DND-41 (cell line): ENCODE measurements around the gene SORT1.

Experiments
- EZH2 ChIP-seq: IDR thresholded peaks from 3 replicates; pipeline ENCODE4 v1.6.1; 2012; ENCODE audit warnings: borderline replicate concordance, low read depth, mild to moderate bottlenecking, moderate library complexity, low read length, inconsistent platforms; ENCODE audit not compliant: severe bottlenecking
- TF ChIP-seq, protein P1 (sequence below): IDR thresholded peaks from 2 replicates; pipeline ENCODE4 v1.5.1; 2012; ENCODE audit warnings: borderline replicate concordance, low read length, moderate library complexity, mild to moderate bottlenecking; ENCODE audit not compliant: poor library complexity, severe bottlenecking; ENCODE audit errors: extremely low read depth

DNA sequence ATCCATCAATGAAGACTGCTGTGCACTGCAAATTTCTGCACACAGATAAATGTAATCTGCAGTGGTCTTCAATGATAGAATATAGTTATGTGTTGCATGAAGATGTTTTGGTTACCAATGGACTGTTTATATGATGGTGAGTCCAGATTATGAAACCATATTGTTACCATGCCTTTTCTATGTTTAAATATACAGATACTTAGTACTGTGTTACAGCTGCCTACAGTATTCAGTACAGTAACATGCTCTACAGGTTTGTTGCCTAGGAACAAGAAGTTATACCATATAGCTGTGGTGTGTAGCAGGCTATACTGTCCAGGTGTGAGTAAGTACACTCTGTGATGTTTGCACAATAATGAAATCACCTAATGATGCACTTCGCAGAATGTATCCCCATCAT is 40.8 kb downstream of the SORT1 start:
- TF ChIP-seq, protein P1, sequence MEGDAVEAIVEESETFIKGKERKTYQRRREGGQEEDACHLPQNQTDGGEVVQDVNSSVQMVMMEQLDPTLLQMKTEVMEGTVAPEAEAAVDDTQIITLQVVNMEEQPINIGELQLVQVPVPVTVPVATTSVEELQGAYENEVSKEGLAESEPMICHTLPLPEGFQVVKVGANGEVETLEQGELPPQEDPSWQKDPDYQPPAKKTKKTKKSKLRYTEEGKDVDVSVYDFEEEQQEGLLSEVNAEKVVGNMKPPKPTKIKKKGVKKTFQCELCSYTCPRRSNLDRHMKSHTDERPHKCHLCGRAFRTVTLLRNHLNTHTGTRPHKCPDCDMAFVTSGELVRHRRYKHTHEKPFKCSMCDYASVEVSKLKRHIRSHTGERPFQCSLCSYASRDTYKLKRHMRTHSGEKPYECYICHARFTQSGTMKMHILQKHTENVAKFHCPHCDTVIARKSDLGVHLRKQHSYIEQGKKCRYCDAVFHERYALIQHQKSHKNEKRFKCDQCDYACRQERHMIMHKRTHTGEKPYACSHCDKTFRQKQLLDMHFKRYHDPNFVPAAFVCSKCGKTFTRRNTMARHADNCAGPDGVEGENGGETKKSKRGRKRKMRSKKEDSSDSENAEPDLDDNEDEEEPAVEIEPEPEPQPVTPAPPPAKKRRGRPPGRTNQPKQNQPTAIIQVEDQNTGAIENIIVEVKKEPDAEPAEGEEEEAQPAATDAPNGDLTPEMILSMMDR, result no peak
- TF ChIP-seq EZH2, result no peak
